K562 (cell line): ENCODE measurements around the gene GMEB2. TPM values are rescaled to one million over a fixed set of nuclear protein-coding genes. Genes with fewer than 3 reads are reported as not detected.

Experiments
- HLTF ChIP-seq: fragments of 450-650 bp; IDR thresholded peaks from 2 replicates; pipeline ENCODE4 v1.6.1; 2016
- MTF1 ChIP-seq: fragments of 250-450 bp; sonication (Bioruptor Pico); IDR thresholded peaks from 2 replicates; pipeline ENCODE4 v1.9.0; 2021; ENCODE audit warnings: moderate library complexity, mild to moderate bottlenecking, inconsistent platforms, borderline replicate concordance
- PRMT5 ChIP-seq: sonication (generic); formaldehyde crosslinking; IDR thresholded peaks from 2 replicates; pipeline ENCODE4 v1.5.0; 2020; ENCODE audit warnings: missing genetic modification reagents
- RAD51 ChIP-seq: fragments of 450-650 bp; IDR thresholded peaks from 2 replicates; pipeline ENCODE4 v1.7.1; 2016; ENCODE audit warnings: low read depth, mild to moderate bottlenecking, borderline replicate concordance
- SMAD3 ChIP-seq: fragments of 450-650 bp; formaldehyde crosslinking; conservative IDR thresholded peaks from 2 replicates; pipeline ENCODE4 v1.4.0; 2020; ENCODE audit warnings: mild to moderate bottlenecking
- TBP ChIP-seq: optimal IDR thresholded peaks from 2 replicates; pipeline ENCODE3; 2011; ENCODE audit warnings: low read depth, low read length, improper control_type of control experiment
- TCF7 ChIP-seq: sonication (generic); IDR thresholded peaks from 2 replicates; pipeline ENCODE4 v1.6.1; 2016; ENCODE audit warnings: antibody characterized with exemption, borderline replicate concordance
- ZNF584 ChIP-seq: fragments of 200-800 bp; sonication (Bioruptor generic); IDR thresholded peaks from 2 replicates; pipeline ENCODE4 v1.6.1; 2016; ENCODE audit warnings: low read depth, mild to moderate bottlenecking, missing genetic modification characterization, missing compliant biosample characterization
- polyA plus RNA-seq, 8 experiments: library from polyadenylated mRNA; depleted of rRNA in 4 of 8; stranded (reverse) in 5 of 8; unstranded in 3 of 8; fragments of >200 nt; fragmentation: Nextera tagmentation in 2 of 8; fragmentation: Illumina TruSeq in 1 of 8; extraction: Ambion mirVana in 2 of 8; extraction: Trizol in 1 of 8; gene quantifications; 2 replicates each; pipeline versions ENCODE4 v1.2.1 to v1.2.3, GENCODE V29; 2011 to 2014; ENCODE audit warnings: inconsistent platforms in 1 of 8, missing spikeins in 1 of 8
- total RNA-seq, 7 experiments: library from RNA; depleted of rRNA in 6 of 7; stranded (reverse); fragments of >200 nt in 6 of 7; fragmentation: Illumina TruSeq in 2 of 7; extraction: Trizol in 2 of 7; gene quantifications; 2 replicates each; pipeline versions ENCODE4 v1.2.1 to v1.2.3, GENCODE V29; 2011 to 2021; ENCODE audit warnings: low replicate concordance in 1 of 7
- TF ChIP-seq, protein P1 (sequence below), 2 experiments: fragments of 450-650 bp in 1 of 2; sonication (generic) in 1 of 2; formaldehyde crosslinking in 1 of 2; IDR thresholded peaks; 2 replicates each; pipeline versions ENCODE4 v1.7.1 to v1.9.0; 2016 to 2022; ENCODE audit warnings: inconsistent platforms in 1 of 2, mild to moderate bottlenecking in 1 of 2, missing genetic modification reagents in 1 of 2
- TF ChIP-seq, protein P2 (sequence below): fragments of 450-650 bp; IDR thresholded peaks from 2 replicates; pipeline ENCODE4 v1.6.1; 2017; ENCODE audit warnings: antibody characterized with exemption, mild to moderate bottlenecking
- TF ChIP-seq, protein P3 (sequence below): IDR thresholded peaks from 2 replicates; pipeline ENCODE4 v1.6.1; 2012; ENCODE audit warnings: low read depth, low read length, improper control_type of control experiment, borderline replicate concordance

The GMEB2 gene
- total and polyA plus RNA-seq, 9 of the 15 experiments (the other 6 are each of a cell fraction or from before 2014, with no cell fraction given) = 0.03 to 13.9 (median 6.3) TPM

DNA sequence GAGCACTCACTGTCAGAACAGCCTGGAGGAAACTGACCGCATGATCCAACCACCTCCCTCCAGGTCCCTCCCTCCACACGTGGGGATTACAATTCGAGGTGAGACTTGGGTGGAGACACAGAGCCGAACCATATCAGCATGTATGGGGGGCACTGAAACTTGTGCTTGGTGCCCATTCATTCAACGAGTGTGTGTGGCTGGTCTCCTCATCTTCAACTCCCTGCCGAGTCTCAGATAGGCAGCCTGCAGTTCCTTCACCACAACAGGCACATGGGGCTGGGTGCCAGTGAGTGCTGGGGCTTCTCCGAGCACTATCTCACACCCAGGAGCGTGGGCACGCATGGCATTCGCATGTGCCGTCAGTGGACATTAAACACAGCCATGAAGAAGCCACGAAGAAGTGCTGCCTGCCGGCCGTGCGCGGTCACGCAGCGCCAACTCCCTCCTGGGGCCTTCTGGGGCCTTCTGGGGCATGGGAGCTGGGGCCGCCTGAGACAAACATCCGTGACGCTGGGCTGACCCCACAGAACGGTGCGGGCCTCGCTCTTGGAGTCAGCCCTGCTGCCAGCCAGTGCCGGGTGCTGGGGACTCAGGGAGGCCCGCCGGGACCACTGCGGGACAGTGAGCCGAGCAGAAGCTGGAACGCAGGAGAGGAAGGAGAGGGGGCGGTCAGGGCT lies 30.5 kb upstream of the GMEB2 start (continued):
- TF ChIP-seq, protein P1, sequence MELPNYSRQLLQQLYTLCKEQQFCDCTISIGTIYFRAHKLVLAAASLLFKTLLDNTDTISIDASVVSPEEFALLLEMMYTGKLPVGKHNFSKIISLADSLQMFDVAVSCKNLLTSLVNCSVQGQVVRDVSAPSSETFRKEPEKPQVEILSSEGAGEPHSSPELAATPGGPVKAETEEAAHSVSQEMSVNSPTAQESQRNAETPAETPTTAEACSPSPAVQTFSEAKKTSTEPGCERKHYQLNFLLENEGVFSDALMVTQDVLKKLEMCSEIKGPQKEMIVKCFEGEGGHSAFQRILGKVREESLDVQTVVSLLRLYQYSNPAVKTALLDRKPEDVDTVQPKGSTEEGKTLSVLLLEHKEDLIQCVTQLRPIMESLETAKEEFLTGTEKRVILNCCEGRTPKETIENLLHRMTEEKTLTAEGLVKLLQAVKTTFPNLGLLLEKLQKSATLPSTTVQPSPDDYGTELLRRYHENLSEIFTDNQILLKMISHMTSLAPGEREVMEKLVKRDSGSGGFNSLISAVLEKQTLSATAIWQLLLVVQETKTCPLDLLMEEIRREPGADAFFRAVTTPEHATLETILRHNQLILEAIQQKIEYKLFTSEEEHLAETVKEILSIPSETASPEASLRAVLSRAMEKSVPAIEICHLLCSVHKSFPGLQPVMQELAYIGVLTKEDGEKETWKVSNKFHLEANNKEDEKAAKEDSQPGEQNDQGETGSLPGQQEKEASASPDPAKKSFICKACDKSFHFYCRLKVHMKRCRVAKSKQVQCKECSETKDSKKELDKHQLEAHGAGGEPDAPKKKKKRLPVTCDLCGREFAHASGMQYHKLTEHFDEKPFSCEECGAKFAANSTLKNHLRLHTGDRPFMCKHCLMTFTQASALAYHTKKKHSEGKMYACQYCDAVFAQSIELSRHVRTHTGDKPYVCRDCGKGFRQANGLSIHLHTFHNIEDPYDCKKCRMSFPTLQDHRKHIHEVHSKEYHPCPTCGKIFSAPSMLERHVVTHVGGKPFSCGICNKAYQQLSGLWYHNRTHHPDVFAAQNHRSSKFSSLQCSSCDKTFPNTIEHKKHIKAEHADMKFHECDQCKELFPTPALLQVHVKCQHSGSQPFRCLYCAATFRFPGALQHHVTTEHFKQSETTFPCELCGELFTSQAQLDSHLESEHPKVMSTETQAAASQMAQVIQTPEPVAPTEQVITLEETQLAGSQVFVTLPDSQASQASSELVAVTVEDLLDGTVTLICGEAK (IDR thresholded peaks at IDR 0.05) = no peak
- TF ChIP-seq, protein P1 (CRISPR knock-in tag; IDR thresholded peaks at IDR 0.05) = no peak
- TF ChIP-seq ZNF584 = no peak
- TF ChIP-seq, protein P2, sequence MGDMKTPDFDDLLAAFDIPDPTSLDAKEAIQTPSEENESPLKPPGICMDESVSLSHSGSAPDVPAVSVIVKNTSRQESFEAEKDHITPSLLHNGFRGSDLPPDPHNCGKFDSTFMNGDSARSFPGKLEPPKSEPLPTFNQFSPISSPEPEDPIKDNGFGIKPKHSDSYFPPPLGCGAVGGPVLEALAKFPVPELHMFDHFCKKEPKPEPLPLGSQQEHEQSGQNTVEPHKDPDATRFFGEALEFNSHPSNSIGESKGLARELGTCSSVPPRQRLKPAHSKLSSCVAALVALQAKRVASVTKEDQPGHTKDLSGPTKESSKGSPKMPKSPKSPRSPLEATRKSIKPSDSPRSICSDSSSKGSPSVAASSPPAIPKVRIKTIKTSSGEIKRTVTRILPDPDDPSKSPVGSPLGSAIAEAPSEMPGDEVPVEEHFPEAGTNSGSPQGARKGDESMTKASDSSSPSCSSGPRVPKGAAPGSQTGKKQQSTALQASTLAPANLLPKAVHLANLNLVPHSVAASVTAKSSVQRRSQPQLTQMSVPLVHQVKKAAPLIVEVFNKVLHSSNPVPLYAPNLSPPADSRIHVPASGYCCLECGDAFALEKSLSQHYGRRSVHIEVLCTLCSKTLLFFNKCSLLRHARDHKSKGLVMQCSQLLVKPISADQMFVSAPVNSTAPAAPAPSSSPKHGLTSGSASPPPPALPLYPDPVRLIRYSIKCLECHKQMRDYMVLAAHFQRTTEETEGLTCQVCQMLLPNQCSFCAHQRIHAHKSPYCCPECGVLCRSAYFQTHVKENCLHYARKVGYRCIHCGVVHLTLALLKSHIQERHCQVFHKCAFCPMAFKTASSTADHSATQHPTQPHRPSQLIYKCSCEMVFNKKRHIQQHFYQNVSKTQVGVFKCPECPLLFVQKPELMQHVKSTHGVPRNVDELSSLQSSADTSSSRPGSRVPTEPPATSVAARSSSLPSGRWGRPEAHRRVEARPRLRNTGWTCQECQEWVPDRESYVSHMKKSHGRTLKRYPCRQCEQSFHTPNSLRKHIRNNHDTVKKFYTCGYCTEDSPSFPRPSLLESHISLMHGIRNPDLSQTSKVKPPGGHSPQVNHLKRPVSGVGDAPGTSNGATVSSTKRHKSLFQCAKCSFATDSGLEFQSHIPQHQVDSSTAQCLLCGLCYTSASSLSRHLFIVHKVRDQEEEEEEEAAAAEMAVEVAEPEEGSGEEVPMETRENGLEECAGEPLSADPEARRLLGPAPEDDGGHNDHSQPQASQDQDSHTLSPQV = peak; percentile 62; the same call in 1 of the 2 replicates
- no peak for TF ChIP-seq TCF7
- TF ChIP-seq TBP = peak; percentile 9
- TF ChIP-seq MTF1 = no peak
- TF ChIP-seq SMAD3 (CRISPR knock-in tag) = no peak
- TF ChIP-seq PRMT5 = no peak
- TF ChIP-seq HLTF = no peak
- TF ChIP-seq RAD51 = no peak
- TF ChIP-seq, protein P3, sequence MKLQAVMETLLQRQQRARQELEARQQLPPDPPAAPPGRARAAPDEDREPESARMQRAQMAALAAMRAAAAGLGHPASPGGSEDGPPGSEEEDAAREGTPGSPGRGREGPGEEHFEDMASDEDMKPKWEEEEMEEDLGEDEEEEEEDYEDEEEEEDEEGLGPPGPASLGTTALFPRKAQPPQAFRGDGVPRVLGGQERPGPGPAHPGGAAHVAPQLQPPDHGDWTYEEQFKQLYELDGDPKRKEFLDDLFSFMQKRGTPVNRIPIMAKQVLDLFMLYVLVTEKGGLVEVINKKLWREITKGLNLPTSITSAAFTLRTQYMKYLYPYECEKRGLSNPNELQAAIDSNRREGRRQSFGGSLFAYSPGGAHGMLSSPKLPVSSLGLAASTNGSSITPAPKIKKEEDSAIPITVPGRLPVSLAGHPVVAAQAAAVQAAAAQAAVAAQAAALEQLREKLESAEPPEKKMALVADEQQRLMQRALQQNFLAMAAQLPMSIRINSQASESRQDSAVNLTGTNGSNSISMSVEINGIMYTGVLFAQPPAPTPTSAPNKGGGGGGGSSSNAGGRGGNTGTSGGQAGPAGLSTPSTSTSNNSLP = no peak
